ENCODE measurements around the gene SCN4A. TPM values are rescaled to one million over a fixed set of nuclear protein-coding genes. Genes with fewer than 3 reads are reported as not detected.
A peak's percentile ranks its signal among the peaks of the same experiment; 100 is the strongest.
"Not testable (repeated sequence)": the region's sequence is repeated elsewhere in the genome, so short reads cannot be mapped to it uniquely, and the experiment has no call there.

Gene SCN4A
- total RNA-seq, 3 donors from 2014 or later (not counting 1 experiment from before 2014, with no cell fraction given) = 0.10 to 0.14 (median 0.14) TPM

DNA sequence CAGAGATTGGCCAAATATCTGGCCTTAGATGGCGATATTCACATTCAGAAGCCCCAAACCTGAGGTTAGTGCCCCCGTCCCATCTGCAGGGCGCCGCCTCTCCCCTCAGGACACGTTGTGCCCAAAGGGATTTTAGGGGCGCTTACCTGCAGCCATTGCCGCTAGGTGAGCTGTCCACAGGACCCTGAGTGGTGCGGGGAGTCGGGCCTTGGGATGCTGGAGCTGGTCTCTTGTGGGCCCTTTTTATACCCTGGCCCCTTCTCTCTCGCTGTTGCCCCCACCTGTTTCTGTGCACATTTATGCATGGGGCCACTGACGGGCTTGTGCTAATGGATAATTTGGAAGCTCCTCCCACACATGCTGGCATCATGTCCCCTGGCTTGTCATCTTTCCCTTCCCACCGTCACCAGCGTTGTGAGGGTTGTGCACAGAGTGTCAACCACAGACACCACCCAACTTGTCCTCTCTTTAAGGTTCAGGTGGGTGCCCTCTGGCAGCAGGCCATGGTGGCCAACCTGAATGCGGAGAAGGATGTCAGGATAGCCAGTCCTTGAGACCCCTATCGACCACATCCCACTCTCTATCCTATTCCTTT, 61.6 kb downstream of the SCN4A start, which contains the start of gene CSHL1:
Gene CSHL1, minus strand, starts transcription at position 218 of the 595 bp plus-strand sequence. Its CDS starts 62 bp downstream, at position 156.
- Histone ChIP-seq H3K9me3 (ENCODE audit: control insufficient read depth, insufficient read depth, low read length) (no peaks in the 10 kb centered on the region), H3K36me3 (ENCODE audit: control insufficient read depth, insufficient read depth, low read length) (no peaks in the 10 kb centered on the region), H3K4me1 (ENCODE audit: control insufficient read depth, insufficient read depth, low read length) (peaks cover 6% of the 10 kb centered on the region), H3K4me3 (ENCODE audit: low read length) (no peak within 1 kb of the TSS), H3K27me3 (ENCODE audit: control insufficient read depth, insufficient read depth, low read length) (no peaks in the 10 kb centered on the region), H3K27ac (ENCODE audit: low read length) (no peak within 1 kb of the TSS)
- ATAC-seq (no peak), DNase-seq (no peak)
- Mint-ChIP-seq H3K9me3 (no peaks in the 10 kb centered on the region), H3K4me3 (no peak within 1 kb of the TSS), H3K27ac (no peak within 1 kb of the TSS), H3K4me1 (peaks cover 5% of the 10 kb centered on the region in 2 donors), H3K36me3 (no peaks in the 10 kb centered on the region), H3K27me3 (ENCODE audit: low read depth in 2 of 2) (peaks cover 0 to 5% of the 10 kb centered on the region in 2 donors)
- TF ChIP-seq, protein P1, sequence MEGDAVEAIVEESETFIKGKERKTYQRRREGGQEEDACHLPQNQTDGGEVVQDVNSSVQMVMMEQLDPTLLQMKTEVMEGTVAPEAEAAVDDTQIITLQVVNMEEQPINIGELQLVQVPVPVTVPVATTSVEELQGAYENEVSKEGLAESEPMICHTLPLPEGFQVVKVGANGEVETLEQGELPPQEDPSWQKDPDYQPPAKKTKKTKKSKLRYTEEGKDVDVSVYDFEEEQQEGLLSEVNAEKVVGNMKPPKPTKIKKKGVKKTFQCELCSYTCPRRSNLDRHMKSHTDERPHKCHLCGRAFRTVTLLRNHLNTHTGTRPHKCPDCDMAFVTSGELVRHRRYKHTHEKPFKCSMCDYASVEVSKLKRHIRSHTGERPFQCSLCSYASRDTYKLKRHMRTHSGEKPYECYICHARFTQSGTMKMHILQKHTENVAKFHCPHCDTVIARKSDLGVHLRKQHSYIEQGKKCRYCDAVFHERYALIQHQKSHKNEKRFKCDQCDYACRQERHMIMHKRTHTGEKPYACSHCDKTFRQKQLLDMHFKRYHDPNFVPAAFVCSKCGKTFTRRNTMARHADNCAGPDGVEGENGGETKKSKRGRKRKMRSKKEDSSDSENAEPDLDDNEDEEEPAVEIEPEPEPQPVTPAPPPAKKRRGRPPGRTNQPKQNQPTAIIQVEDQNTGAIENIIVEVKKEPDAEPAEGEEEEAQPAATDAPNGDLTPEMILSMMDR (IDR thresholded peaks at IDR 0.05) = no peak
- intact Hi-C loops (cut with micrococcal nuclease) = no loop called here
- 80% methylated on average over 14 of the region's 15 CpGs for WGBS (ENCODE audit: insufficient coverage)

DNA sequence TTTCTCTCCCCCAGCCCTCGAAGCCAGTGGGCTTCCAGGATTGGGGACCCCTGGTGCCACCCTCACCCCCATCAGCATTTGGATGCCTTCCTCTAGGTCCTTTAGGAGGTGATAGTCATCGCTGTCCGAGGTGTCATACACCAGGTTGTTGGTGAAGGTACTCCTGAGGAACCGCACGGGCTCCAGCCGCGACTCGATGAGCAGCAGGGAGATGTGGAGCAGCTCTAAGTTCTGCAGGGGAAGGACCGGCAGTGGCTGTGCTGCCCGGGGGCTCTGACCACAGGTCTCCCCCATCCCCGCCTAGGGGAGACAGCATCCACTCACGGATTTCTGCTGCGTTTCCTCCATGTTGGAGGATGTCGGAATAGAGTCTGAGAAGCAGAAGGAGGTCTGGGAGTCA, 62.6 kb downstream of the SCN4A start:
- no peaks in the 10 kb centered on the region for H3K9me3 Mint-ChIP-seq
- no peak overlapping the region for H3K4me3 Mint-ChIP-seq
- H3K36me3 ChIP-seq (ENCODE audit: control insufficient read depth, insufficient read depth, low read length) = no peaks in the 10 kb centered on the region
- H3K9me3 ChIP-seq (ENCODE audit: control insufficient read depth, insufficient read depth, low read length) = no peaks in the 10 kb centered on the region
- H3K27ac Mint-ChIP-seq = no peak overlapping the region
- TF ChIP-seq, protein P1 (IDR thresholded peaks at IDR 0.05) = no peak
- WGBS (ENCODE audit: insufficient coverage) = 89% methylated on average over 14 of the region's 14 CpGs
- intact Hi-C loops (cut with micrococcal nuclease) = no loop called here
- H3K4me3 ChIP-seq (ENCODE audit: low read length) = no peak overlapping the region
- no peaks in the 10 kb centered on the region for H3K36me3 Mint-ChIP-seq
- peaks cover 4% of the 10 kb centered on the region for H3K4me1 ChIP-seq (ENCODE audit: control insufficient read depth, insufficient read depth, low read length)
- H3K27me3 Mint-ChIP-seq (ENCODE audit: low read depth in 2 of 2) = peaks cover 0 to 5% of the 10 kb centered on the region in 2 donors
- ATAC-seq (no peak), DNase-seq (no peak)
- H3K27me3 ChIP-seq (ENCODE audit: control insufficient read depth, insufficient read depth, low read length) = no peaks in the 10 kb centered on the region
- peaks cover 5% of the 10 kb centered on the region in 2 donors for H3K4me1 Mint-ChIP-seq
- no peak overlapping the region for H3K27ac ChIP-seq (ENCODE audit: low read length)

DNA sequence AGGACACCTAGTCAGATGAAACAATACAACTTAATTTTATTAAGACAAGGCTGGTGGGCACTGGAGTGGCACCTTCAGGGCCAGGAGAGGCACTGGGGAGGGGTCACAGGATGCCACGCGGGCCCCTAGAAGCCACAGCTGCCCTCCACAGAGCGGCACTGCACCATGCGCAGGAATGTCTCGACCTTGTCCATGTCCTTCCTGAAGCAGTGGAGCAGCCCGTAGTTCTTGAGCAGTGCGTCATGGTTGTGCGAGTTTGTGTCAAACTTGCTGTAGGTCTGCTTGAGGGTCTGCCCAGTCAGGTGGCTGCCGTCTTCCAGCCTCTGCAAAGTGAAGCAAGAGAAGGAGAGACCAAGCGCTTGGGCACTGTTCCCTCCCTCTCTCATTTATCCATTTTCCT, 63.1 kb downstream of the SCN4A start:
- H3K27ac ChIP-seq (ENCODE audit: low read length); H3K36me3 ChIP-seq (ENCODE audit: control insufficient read depth, insufficient read depth, low read length); H3K4me1 Mint-ChIP-seq; H3K27me3 ChIP-seq (ENCODE audit: control insufficient read depth, insufficient read depth, low read length); DNase-seq; H3K4me3 ChIP-seq (ENCODE audit: low read length); H3K4me3 Mint-ChIP-seq; H3K27me3 Mint-ChIP-seq (ENCODE audit: low read depth in 2 of 2); H3K9me3 Mint-ChIP-seq; H3K36me3 Mint-ChIP-seq; intact Hi-C loops (cut with micrococcal nuclease); ATAC-seq; H3K9me3 ChIP-seq (ENCODE audit: control insufficient read depth, insufficient read depth, low read length); H3K4me1 ChIP-seq (ENCODE audit: control insufficient read depth, insufficient read depth, low read length); H3K27ac Mint-ChIP-seq: not testable (repeated sequence)
- WGBS (ENCODE audit: insufficient coverage) = 87% methylated on average over 8 of the region's 10 CpGs

DNA sequence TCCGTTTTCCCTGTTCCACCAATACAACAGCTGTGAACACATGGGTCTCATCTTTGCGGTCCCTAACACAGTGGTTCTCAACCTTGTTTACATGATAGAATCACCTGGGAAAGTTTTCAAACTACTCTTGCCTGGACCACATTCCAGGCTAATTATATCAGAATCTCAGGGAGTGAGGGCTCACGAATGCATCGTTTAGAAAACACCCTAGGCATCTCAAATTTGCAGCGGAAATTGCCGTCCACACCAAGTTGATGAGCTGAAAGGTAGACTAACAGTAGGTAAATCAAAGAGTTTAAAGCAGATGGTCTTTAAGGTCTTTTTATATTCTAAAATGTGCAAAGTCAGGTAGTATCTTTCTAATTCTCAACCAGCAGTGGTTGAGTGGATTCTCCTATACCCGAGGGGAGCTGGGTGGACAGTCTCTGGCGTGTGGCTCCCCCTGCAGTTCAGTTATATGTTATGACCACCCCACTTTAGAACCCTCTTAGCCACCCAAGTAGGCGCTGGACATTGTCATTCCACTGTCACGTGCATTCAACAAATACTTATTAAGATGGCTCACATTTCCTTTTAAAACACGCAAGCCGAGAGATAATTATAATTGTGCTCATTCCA, 65.4 kb downstream of the SCN4A start:
- H3K27ac Mint-ChIP-seq; H3K27me3 Mint-ChIP-seq (ENCODE audit: low read depth in 2 of 2); H3K27ac ChIP-seq (ENCODE audit: low read length); H3K27me3 ChIP-seq (ENCODE audit: control insufficient read depth, insufficient read depth, low read length); H3K9me3 ChIP-seq (ENCODE audit: control insufficient read depth, insufficient read depth, low read length); H3K4me3 Mint-ChIP-seq; intact Hi-C loops (cut with micrococcal nuclease); H3K4me3 ChIP-seq (ENCODE audit: low read length); H3K36me3 ChIP-seq (ENCODE audit: control insufficient read depth, insufficient read depth, low read length); H3K4me1 ChIP-seq (ENCODE audit: control insufficient read depth, insufficient read depth, low read length); H3K36me3 Mint-ChIP-seq; H3K9me3 Mint-ChIP-seq; H3K4me1 Mint-ChIP-seq: not testable (repeated sequence)
- DNase-seq (peak in 1 of 2 donors; percentile 33), ATAC-seq (peak in 2 of 3 donors; percentile 47 to 55)
- 95% methylated on average over 6 of the region's 12 CpGs for WGBS (ENCODE audit: insufficient coverage)

DNA sequence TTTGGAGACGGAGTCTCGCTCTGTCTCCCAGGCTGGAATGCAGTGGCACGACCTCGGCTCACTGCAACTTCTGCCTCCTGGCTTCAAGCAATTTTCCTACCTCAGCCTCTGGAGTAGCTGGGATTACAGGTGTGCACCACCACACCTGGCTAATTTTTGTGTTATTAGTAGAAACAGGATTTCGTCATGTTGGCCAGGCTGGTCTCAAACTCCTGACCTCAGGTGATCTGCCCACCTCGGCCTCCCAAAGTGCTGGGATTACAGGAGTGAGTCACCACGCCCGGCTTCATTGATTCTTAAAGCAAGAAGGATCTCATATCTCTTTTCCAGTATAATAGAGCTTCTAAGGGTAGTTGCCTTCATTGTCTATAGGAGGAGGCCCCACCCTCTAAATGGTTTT, 67.9 kb downstream of the SCN4A start:
- H3K27ac ChIP-seq (ENCODE audit: low read length); intact Hi-C loops (cut with micrococcal nuclease); H3K9me3 Mint-ChIP-seq; H3K27me3 ChIP-seq (ENCODE audit: control insufficient read depth, insufficient read depth, low read length); H3K9me3 ChIP-seq (ENCODE audit: control insufficient read depth, insufficient read depth, low read length); H3K4me1 ChIP-seq (ENCODE audit: control insufficient read depth, insufficient read depth, low read length); H3K4me1 Mint-ChIP-seq; H3K27me3 Mint-ChIP-seq (ENCODE audit: low read depth in 2 of 2); H3K36me3 Mint-ChIP-seq; H3K36me3 ChIP-seq (ENCODE audit: control insufficient read depth, insufficient read depth, low read length); H3K4me3 Mint-ChIP-seq; H3K27ac Mint-ChIP-seq; DNase-seq; ATAC-seq; H3K4me3 ChIP-seq (ENCODE audit: low read length): not testable (repeated sequence)
- 94% methylated on average over 7 of the region's 8 CpGs for WGBS (ENCODE audit: insufficient coverage)
